Prostate gland (tissue), 2 donors: ENCODE data around the gene TUBGCP3.

Experiments
- POLR2A ChIP-seq: fragments of 450-650 bp; IDR thresholded peaks from one replicate; pipeline ENCODE4 v1.6.1; 2016; ENCODE audit warnings: antibody characterized with exemption, mild to moderate bottlenecking
- TF ChIP-seq, protein P1 (sequence below), 4 experiments: fragments of 200-600 bp in 2 of 4; fragments of 450-650 bp in 2 of 4; sonication (generic) in 2 of 4; IDR thresholded peaks; 1 replicate in 3 of 4; 2 replicates in 1 of 4; pipeline ENCODE4 v1.5.1; 2016 to 2019; ENCODE audit warnings: antibody characterized with exemption in 4 of 4, mild to moderate bottlenecking in 2 of 4, moderate library complexity in 2 of 4

DNA sequence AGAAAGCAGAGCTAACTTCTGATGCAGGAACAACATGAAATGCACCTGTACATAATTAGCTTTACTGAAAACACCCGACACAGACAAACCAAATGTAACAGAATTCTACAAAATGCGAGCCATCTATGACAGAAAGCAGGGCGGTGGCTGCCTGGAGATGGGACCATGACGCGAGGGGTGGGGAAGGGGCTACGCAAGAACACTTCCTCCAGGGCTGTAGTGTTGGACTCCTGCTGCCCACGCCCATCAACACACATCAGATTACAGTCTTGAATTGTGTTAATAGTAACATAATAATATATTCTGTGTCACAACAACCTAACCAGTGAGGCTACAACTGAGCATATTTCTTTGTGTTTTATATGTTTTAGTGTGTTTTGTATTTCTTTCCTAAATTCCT, 108.6 kb downstream of the TUBGCP3 start:
- TF ChIP-seq POLR2A: no peak
- TF ChIP-seq, protein P1, sequence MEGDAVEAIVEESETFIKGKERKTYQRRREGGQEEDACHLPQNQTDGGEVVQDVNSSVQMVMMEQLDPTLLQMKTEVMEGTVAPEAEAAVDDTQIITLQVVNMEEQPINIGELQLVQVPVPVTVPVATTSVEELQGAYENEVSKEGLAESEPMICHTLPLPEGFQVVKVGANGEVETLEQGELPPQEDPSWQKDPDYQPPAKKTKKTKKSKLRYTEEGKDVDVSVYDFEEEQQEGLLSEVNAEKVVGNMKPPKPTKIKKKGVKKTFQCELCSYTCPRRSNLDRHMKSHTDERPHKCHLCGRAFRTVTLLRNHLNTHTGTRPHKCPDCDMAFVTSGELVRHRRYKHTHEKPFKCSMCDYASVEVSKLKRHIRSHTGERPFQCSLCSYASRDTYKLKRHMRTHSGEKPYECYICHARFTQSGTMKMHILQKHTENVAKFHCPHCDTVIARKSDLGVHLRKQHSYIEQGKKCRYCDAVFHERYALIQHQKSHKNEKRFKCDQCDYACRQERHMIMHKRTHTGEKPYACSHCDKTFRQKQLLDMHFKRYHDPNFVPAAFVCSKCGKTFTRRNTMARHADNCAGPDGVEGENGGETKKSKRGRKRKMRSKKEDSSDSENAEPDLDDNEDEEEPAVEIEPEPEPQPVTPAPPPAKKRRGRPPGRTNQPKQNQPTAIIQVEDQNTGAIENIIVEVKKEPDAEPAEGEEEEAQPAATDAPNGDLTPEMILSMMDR (IDR thresholded peaks at IDR 0.05): no peak
